Suprapubic skin (tissue), 4 donors: ENCODE results near the gene AFF2.

Experiments
- EP300 ChIP-seq: sonication (generic); formaldehyde crosslinking; IDR thresholded peaks from one replicate; pipeline ENCODE4 v1.6.1; 2017; ENCODE audit warnings: antibody characterized with exemption
- POLR2A ChIP-seq, 2 donors: fragments of 450-650 bp; IDR thresholded peaks; one replicate each; pipeline ENCODE4 v1.6.1; 2017; ENCODE audit warnings: antibody characterized with exemption in 2 of 2, mild to moderate bottlenecking in 2 of 2, moderate library complexity in 2 of 2
- POLR2AphosphoS5 ChIP-seq, 3 donors: sonication (generic); formaldehyde crosslinking; IDR thresholded peaks; one replicate each; pipeline ENCODE4 v1.6.1; 2017; ENCODE audit warnings: antibody characterized with exemption in 3 of 3
- TF ChIP-seq, protein P1 (sequence below), 2 donors: fragments of 200-600 bp in 1 of 2; fragments of 450-650 bp in 1 of 2; sonication (generic) in 1 of 2; IDR thresholded peaks; one replicate each; pipeline ENCODE4 v1.5.1; 2016 to 2019; ENCODE audit warnings: antibody characterized with exemption in 2 of 2, mild to moderate bottlenecking in 1 of 2, moderate library complexity in 1 of 2

DNA sequence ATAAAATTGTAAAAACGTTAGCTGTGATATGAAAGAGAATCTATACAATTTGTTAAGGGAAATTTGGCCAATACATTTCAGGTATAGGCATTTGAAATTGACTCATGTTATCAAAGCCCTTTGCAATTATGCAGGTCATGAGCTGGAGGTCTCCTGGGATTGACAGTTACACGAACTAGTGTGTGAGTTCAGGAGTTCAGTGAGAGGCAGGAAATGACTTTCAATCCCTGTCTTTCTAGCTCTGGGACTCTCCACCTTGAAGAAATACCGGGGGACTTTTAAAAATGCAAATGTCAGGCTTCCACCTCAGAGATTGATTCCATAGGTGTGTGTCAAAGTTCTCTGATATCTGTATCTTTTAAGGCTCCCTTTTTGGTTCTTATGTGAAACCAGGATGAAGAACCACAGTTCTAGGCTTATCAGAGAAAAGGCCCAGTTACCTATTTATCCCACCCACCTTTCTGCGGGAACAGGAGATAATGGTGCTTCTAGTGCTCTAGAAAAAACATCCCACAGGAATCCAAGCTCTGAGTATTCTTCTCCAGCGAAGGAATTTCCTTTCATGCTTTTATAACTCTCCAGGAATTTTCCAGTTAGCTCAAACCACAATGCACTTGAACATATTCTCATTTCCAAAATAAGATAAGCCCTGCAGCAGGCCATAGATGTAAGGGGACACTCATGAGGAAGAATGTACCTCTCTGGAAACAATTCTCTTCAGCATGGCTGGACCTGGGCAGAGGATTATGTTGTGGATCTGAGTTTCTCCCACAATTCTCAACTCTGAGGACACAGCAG lies 503.6 kb downstream of the AFF2 start:
- TF ChIP-seq, protein P1, sequence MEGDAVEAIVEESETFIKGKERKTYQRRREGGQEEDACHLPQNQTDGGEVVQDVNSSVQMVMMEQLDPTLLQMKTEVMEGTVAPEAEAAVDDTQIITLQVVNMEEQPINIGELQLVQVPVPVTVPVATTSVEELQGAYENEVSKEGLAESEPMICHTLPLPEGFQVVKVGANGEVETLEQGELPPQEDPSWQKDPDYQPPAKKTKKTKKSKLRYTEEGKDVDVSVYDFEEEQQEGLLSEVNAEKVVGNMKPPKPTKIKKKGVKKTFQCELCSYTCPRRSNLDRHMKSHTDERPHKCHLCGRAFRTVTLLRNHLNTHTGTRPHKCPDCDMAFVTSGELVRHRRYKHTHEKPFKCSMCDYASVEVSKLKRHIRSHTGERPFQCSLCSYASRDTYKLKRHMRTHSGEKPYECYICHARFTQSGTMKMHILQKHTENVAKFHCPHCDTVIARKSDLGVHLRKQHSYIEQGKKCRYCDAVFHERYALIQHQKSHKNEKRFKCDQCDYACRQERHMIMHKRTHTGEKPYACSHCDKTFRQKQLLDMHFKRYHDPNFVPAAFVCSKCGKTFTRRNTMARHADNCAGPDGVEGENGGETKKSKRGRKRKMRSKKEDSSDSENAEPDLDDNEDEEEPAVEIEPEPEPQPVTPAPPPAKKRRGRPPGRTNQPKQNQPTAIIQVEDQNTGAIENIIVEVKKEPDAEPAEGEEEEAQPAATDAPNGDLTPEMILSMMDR (IDR thresholded peaks at IDR 0.05) = no peak
- no peak for TF ChIP-seq POLR2AphosphoS5 (IDR thresholded peaks at IDR 0.05)
- TF ChIP-seq POLR2A (IDR thresholded peaks at IDR 0.05) = no peak
- TF ChIP-seq EP300 = no peak
